NCI-H2227 (cell line): Measurements from ENCODE around the gene TNNI3K.

ENCODE experiments used
- DNase-seq: peaks from one replicate; lab custom pipeline; 2025; ENCODE audit not compliant: unreplicated experiment; lab: John Stamatoyannopoulos, UW

Gene TNNI3K

DNA sequence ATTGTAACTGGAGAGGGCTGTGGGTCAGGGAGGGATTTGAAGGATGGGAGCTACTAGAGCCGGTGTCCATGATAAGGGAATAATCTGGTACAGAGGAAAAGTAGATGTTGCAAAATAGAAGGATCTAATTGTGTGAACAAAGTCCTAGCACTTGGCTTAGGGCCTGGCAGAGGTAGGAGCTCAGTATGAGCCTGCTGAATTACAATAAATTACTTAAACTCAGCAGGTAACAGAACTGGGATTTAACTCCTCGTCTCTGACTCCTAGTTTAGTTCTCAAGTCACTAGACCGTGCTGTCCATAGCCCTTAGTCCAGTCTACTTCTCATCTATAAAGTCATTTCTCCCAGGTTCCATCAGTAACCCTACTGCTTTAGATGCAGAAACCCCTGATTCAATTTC lies 157.0 kb downstream of the TNNI3K start:
- no peak for DNase-seq

DNA sequence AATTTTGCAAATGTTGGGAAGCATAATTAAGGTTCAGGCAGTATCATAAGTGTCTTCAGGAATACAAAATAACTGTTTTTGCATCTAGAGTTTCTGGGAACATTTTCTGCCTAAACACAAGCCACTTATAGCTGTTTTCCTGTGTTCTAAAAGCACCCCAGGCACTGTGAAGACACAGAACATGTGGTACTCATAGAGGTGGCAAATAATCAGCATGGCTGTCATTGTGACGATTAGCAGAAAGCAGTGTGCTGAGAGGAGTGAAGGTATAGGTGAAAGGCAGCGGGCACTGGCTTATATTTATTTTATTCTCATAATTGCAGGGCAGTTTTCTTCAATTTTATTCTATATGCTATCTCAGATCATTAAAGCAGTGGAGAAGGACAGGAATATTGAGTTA lies 157.7 kb downstream of the TNNI3K start:
- peak; percentile 9 for DNase-seq

DNA sequence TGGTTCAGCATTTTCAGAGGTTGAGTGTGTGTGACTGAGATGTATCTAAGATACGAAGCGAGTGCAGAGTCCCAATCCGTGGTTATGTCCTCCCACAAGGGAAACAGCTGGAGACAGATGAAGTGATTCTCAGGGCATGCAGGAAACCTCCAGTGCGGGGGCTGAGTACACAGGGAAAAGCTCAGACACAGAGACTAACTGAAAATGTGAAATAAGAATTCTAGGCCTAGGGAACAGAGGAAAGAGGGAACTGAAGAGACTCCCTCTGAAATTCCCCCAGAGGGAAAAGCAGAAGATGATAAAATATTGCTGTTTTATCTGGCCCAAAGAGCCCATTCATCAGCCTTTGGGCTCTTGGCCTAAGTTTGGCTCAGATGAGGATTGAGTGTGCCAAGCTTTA lies 160.4 kb downstream of the TNNI3K start:
- DNase-seq: no peak

DNA sequence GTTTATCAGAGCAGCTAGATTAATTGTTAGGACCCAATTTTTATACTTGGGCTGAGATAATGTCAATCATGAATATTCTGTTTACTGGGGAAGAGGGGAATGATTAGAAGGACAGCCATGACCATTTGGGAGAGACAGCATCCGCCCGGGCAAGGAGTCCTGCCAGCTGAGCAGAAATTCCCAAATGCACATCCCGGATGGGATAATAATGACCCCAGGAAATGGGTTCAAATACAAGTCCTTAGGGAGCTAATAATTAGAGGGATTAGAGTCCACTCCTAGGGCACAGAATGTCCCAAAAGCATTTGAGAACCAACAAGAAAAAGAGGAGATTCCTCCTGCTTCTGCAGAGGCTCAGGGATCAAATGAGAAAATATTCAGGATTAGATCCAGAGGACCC lies 161.3 kb downstream of the TNNI3K start:
- no peak for DNase-seq

DNA sequence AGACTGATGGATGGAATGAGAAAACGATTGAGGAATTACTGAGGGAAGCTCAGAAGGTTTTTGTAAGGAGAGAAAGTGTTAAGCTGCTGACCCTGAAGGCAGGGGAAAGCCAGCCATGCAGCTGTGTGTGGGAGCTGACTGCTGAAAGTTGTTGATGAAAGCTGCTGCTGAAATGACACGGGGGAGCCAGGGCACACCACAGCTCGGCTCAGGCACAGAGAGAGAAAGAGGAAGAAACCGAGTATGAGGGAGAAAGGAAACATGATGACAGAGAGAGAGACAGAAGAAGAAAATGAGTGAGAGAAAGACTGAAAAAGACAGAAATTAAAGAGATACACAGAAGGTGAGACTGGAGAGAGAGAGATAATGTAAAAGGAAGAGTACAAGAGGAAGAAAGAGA lies 161.7 kb downstream of the TNNI3K start:
- no peak for DNase-seq

DNA sequence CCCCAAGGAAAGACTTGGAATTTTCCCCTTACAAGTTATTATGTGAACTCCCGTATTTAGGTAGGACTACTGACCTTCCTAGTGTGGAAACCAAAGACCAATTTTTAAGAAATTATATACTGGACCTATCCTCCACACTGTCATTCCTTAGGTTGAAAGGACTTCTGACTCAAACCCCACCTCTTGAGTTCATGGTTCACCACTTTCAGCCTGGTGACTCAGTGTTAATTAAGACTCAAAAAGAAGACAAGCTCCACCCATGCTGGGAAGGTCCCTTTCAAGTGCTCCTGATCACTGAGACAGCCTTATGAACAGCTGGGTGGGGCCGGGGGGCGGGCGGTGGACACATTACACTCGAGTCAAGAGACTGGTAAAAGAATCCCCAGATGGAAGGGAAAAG lies 164.1 kb downstream of the TNNI3K start:
- DNase-seq: no peak

DNA sequence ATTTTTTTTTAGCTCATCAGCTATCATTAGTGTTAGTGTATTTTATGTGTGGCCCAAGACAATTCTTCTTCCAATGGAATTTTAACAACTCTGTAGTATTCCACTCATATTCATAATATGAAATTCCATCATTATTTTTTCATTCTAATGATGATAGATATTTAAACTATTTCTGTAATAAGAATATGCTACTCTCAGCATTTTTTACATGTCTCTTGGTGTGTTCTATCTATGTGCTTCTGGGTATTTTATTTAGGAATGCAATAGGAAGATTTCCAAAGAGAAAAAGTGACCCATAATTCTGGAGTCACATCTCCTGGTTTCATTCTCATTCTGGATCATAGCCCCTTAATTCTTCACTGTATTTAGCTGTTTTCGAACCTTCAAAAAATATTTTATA lies 167.7 kb downstream of the TNNI3K start:
- DNase-seq: no peak

DNA sequence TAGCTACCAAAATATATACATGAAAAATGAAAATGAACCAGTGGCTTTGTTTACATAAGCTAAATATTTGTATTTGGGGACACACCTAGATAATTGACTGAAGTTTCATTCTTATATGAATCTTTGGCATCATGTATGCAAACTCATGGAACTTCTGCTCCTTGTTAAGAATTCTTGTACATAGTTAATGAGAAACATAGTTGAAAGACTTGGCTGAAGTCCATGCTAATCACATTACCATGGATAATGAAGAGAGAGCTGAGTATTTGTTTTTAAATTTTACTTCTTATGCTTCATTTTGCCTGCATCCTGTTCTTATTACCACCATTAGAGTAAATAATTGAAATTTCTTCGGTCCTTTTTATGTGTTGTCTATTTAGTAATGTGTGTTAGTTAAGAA lies 168.4 kb downstream of the TNNI3K start:
- DNase-seq: no peak

DNA sequence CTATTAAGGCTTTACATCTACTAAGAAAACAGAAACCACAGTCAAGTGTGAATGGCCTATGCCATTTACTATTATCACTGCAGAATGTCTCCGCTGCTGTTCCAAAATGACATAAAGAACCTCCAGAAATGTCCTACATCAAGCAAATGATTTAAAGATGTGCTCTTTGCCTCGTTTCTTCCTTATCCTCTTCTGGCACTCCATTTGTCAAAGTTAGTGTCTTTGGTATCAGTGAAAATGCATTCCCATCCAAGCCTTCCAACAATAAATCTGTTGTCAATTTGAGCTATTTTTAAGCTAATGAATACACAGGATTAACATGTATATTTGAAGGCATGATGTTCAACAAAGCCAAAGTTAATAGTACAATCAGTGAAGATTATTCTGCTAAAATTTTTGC lies 171.6 kb downstream of the TNNI3K start:
- DNase-seq: no peak

DNA sequence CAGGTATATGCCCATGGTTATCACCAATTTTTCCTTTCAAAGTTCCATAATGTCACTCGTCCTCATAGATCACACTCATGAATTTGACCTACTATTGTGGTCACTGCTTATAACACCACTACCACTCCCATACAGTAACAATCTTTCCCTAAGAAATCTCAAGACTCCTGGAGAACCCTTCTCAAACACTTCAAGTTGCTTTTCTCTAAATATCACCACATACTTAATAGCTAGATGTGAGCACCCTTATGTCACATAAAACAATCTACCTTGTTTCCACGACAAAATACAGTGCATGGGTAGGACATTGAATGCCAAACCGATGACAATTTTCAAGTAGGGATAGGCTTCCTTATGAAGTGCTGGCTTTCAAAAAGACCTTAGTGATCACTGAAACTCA lies 172.7 kb downstream of the TNNI3K start:
- DNase-seq: no peak

DNA sequence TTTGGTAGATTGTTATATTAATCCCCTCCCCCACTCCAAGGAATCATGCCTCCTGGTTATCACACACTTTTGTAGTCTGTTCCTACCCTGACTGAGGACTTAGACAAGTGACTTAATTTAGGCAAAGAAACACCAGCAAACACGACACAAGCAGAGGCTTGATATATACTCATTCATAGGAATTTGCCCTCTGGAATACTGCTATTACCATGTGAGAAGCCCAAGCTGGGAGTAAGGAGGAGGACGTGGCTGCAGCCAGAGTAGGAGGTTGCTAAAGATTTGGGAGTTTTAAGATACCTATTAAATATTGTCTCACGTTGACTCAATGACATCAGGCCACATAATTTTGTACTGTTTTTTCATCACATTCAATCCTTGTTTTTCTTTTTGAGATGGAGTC lies 177.1 kb downstream of the TNNI3K start:
- no peak for DNase-seq

DNA sequence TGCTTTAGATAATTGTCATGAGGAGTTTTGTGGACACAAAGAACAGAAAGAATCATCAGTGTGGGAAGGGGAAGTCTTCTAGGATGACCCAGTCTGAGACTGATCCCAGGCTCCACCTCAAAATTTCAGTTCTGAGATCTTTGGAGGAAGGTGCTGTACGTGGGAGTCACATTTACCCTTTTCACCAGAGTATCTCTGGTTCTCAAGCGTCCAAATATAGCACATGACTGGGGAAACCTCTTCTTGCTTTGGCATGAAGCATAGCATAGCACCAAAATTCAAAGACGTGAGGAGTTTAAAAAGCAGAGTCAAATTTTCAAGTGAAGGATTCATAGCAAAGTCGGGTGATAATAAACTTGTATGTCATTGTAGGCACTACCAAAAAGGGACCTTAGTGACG lies 180.7 kb downstream of the TNNI3K start:
- DNase-seq: no peak

DNA sequence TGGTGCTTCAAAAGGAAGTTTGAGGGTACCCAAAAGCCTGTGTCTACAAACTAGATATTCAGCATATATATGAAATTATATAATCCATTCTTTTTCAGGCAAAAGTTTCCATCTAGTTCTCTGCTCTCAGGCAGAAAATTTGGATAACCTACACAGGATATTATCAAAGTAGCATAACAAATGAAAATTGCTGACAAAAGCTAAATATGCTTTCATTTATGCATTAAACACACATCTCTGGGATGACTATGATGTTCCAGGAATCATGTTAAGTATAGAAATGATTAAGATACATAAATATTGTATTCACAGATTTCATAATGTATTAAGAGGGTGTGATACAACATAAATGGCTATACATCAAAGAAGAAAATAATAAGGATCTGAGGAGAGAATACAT lies 184.4 kb downstream of the TNNI3K start:
- DNase-seq: no peak

DNA sequence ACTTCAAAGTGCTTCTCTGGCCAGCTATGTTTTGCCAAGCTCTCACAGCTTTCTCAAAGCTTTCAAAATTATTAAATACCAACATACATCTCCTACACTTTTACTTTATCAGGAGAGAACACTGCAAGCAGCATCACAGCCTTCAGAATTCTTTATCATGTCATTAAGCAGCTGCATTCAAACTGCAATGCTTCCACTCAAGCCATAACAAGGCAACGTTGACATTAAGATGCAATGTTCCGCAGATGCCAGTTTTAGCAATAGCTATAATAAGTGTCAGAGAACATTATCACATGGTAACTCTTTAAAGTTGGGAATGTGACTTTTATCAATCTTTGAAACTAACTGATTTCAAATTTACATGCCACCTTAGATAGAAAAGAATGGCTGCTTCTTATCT lies 185.3 kb downstream of the TNNI3K start:
- DNase-seq: no peak

DNA sequence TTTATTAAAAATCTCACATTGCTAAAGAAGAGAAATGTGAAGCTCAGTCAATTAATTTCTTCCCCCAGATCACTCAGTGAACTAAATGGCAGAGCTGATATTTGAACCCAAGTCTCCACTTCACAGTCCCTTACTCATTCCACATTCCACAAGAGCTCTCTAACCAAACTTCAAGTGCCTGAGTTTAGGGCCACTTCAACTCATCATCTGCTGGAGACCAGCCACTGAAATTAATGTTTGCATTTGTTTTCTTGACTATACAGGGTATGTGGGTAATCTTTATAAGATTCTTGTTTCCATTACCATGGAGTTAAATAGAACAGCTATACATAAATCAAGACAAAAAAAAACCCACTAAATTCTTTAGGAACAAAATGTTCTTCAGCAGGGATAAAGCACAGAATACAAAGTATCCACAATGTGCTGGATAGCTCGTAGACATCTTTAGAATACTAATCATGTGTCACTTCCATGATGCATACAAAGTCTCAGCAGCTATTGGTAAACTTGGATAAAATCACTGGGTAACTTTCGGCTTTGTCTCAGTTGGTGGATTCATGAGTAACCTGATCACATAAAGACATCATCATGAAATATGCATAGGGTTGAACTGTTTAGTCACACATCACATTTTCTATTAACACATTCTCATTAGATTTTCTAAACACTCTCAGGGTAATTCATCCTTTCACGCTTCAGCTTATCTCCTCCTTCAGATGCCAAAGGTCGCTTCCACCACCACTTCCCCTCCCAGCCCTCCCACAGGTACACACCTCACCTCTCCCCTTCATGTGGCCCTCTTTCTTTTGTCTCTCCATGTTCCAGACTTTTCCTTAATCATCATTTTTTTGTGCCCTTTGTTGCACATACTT lies 187.5 kb downstream of the TNNI3K start:
- no peak for DNase-seq

DNA sequence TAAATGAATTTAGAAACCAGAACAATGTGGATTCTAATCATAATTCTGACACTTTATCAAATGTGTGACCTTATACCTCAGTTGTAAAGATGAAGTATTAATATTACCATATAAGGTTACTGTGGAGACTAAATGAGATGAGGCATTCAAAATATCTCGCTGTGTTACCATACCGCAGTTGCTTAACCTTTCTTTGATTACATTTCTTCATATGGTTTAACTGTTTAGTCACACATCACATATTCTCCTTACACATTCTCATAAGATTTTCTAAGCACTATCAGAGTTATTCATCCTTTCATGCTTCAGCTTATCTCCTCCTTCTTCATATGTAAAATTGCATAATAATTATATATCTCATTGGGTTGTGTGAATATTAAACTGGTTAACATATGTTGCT lies 188.3 kb downstream of the TNNI3K start:
- no peak for DNase-seq

DNA sequence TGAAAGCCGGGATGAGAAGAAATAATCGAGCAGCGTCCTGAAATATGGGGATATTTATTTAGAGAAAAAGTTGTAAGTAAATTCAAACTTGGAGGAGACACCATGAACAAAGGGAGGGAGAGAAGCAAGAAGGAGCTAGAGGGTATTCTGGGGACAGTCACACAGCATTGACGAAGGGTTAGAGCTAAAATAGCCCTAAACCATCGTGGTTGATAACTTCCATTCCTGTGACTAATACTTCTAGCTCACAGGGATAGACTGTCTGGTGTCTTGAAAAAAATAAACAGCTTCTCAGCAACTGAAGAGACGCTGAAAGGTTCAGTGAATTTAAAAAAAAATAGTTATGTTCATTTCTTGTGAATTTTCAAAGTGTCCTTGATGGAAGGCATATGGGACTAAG lies 190.5 kb downstream of the TNNI3K start:
- DNase-seq: no peak

DNA sequence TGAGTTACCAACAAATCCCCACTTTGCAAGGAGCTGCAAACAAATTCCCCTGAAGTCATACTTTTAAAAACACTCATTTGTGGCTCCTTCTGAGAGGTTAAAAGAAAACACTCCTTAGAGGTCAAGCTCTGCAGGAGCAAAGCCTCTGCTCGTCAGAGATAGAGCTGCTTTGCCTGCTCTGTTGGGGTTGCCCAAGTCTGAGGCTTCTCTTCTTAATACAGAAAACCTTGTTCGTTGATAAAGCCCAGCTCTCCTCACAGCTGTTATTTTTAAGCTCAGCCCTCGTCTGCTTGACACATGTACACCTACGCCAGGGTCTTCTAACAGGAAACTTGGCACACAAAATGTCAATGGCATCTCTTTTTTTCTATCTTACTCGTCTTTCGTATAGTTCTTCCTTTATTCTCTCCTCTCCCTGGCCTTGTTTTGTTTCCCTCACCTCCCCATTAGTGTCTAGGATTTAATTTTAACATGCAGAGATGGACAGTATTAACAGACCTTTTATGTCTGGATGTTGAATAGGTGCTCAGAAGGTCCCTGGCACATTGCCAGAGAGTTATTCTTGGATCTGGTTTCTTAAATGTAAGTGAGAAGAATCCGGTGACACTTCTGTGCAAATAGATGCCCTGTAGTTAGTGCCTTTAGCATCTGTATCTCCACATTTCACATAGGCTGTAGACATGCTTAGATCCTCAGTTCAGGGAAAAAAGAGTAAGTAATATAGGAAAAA lies 191.2 kb downstream of the TNNI3K start:
- DNase-seq: peak; percentile 57

DNA sequence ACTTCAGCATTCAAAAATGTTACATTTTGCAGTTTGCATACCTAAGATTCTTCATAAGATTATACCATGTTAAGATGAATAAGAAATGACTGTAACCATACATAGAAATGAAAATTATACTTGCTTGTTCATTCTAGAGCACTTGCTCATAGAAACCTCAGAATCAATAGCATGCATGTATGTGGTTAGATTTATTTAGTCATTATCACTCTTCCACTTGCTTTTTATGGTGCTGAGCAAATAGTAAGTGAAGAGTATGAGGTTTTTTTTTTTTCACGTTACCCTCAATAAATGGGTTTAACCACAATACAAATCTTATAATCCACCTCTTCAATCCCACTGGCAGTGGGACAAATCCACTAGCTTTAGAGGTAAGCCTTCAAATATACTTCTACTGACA lies 192.5 kb downstream of the TNNI3K start:
- DNase-seq: no peak

DNA sequence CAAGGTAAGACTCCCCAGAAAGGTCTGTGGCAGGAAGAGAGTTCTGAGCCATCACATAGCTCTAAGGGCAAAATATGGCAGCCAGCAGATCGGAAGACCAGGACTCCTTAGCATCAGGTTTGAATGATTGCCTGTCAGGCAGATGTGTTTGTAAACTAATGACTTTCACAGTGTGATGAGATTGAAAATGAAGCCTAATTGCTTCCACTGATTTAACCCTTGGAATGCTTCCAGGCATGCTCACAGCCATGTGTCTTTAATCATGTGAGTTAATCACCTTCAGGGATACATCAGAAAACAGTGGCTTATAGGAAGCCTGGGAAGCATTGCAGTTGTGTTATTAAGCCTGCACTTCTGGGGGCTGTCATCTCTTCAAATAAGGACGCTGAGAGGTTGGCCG lies 194.4 kb downstream of the TNNI3K start:
- DNase-seq: no peak

DNA sequence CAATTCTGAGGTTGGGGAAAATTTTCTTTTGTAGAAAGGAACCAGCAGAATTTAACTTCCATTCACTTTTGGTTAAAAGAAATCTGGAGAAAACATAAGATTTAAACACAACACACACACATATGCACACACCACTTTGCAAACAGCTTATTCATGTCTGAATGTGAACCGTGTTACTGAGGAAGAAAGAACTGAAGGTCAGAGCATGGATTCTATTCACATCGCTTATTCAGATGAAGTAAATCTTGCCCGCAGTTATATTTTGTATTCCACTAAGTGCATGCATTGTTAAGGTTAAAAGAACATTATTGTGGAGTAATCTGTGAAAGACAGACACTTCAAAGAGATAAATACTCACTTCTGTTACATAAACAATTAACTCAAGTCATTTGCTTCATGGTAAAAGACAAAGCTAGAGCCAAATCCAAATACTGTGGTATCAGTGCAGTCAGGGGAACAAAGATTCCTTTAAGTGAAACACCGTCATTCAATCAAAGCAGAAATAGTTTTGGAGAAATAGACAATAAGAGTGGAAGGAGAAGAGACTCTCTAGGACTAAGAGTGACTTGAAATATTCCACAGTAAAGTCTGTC lies 195.3 kb downstream of the TNNI3K start:
- DNase-seq: no peak

DNA sequence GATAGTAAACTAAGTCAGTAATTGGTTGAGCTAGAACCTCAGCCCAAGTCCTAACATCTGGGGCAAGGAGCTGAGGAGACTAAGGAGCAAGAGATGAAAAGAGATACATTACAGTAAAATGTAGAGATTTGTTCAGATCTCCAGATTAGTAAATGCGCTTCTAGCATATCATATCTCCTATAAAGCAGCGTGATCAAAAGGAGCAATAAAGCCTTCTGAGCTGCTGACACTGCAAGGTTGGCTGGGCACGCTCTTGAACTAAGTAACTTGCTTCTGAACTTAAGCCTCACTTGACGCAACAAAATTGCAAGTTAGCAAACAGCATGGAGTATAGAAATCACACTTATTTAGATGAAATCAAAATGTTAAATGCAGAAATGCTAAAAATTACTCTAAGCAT lies 196.3 kb downstream of the TNNI3K start:
- DNase-seq: no peak
